SW 1271 (cell line): ENCODE measurements around the gene GPM6B.

Experiments used
- DNase-seq, 2 experiments: peaks; one replicate each; lab custom pipeline; 2025; lab: John Stamatoyannopoulos, UW

The GPM6B gene, protein sequence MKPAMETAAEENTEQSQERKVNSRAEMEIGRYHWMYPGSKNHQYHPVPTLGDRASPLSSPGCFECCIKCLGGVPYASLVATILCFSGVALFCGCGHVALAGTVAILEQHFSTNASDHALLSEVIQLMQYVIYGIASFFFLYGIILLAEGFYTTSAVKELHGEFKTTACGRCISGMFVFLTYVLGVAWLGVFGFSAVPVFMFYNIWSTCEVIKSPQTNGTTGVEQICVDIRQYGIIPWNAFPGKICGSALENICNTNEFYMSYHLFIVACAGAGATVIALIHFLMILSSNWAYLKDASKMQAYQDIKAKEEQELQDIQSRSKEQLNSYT

DNA sequence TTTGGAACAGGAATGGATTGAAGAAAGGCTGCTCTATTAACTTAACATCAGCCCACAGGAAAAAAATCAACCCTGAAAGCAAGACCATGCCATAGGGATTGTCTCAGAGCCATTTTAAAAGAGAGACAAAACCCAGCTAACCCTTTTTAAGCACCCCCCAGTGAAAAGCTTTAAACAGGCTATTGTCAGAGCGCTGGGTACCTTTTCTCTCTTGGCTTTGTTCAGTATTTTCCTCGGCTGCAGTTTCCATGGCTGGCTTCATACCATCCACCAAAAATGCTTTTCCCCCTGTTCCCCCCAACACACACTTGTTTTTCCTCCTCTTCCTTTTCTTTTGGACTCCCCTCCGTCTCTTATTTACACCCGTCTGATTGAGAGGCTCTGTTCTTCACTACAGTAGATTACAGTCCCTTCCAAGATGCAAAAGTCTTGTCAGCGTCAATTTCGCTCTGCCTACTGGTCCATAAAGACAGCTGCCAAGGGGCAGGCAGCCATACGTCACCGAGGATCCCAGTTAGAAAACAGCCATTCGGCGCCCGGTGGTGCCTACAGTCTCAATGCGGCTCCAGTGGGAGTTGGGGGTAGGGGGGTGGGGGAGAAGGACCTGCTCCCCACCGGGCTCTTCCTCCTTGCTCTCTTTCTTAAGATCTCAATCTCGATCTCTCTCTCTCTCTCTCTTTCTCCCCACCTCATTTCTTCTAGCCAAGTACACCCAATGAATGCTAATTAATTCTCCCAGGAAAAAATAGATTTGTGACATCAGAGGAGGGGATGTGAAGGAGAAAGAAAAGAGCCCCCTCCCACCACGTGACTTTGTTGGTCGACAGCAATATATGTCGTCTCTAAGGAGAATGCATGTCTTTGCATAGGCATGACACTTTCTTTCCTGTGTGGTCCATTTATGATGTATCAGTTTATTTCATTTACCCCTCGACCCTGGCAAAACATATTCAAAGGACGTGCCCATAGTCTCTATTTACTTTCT, at the start of gene GPM6B:
Gene GPM6B, minus strand, starts transcription at position 451 of the 985 bp plus-strand sequence. Its CDS starts 189 bp downstream, at position 262.
- no peak for DNase-seq

GRCh38 chrX:13864264-13864663, 47.4 kb upstream of the GPM6B start:
- no peak for DNase-seq

DNA sequence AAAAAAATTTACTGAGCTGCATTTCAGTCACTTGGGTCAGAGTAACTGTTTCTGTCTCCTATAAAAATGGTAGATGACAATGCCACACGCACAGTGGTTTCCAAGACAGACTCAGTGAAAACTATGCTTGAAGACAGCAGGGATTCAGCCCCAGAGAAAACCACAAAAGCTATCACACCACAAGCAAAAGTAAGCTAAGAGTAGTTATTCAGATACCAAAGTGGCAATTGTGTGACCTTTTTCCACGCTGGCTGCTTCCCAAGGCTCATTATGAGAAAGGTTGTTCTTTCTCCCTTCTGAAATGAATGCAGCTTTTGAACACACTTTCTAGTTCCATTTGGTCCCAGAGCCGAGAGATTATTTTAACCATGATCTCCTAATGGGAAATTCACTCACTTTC, 46.4 kb upstream of the GPM6B start:
- no peak for DNase-seq

DNA sequence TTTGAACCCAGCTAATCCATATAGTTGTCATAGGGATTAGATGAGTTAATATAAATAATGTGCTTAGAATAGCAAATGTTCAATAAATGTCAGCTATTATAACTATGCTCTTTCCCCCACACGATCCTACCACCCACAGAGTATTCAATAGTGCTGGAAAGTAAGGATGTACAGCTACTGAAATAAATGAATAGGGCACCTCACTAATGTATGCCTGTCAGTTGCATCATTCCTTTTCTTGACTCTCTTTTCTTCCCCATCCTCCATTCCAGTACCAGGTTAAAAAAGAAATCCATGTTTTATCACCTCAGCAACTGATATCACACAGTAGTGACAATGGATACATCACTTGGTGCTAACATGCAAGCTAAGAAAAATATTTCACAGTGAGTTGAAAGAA, 42.8 kb upstream of the GPM6B start:
- no peak for DNase-seq

GRCh38 chrX:13857804-13858203, 40.9 kb upstream of the GPM6B start:
- DNase-seq = no peak

GRCh38 chrX:13855689-13856450, 39.0 kb upstream of the GPM6B start:
- DNase-seq = no peak

GRCh38 chrX:13854003-13854402, 37.1 kb upstream of the GPM6B start:
- DNase-seq = no peak

- DNase-seq = no peak
These were observed 35.3 kb upstream of the GPM6B start for GRCh38 chrX:13852001-13852695.

GRCh38 chrX:13845721-13846378, 29.0 kb upstream of the GPM6B start:
- no peak for DNase-seq

- DNase-seq = no peak
These were observed 26.3 kb upstream of the GPM6B start for GRCh38 chrX:13843150-13843721.

- no peak for DNase-seq
These were observed 23.2 kb upstream of the GPM6B start for GRCh38 chrX:13840121-13840520.

DNA sequence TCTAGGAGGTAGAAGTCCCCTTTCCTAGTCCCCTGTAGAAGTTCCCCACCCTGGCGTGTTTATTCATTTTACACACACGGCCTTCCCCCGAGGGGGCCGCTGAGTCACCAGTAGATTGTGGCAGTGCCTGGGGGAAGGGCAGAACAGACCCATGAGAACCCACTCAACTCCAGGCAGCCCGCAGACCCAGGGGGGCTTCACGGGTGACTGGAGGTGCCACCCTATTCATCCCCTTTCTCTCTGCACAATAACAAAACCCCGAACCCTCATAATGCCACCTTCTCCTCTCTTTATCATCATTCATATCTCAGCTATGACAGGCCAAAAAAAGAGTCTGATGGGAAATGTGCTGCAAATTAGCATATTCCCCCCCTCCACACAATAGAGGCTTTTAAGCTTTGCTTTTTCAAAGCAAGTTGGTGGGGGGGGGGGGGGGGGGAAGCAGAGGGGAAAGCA, 20.4 kb upstream of the GPM6B start:
- DNase-seq = no peak

DNA sequence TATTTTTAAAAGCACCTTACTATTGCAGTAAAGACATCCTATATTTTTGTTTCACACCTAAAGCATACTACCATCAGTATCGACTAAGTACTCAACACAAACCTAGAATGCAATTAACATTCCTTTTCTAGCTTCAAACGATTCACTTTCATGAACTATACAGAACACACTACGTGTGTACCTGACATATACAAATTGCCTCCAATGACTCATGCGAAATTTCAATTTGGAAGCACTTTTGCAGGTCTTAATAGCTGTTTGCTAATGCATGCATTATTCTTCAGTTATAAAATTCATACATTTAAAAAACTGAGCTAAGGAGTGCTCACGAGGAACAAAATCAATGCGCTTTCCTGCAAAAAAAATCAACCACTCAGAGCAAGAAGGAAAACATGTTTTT, 19.7 kb upstream of the GPM6B start:
- DNase-seq = no peak

DNA sequence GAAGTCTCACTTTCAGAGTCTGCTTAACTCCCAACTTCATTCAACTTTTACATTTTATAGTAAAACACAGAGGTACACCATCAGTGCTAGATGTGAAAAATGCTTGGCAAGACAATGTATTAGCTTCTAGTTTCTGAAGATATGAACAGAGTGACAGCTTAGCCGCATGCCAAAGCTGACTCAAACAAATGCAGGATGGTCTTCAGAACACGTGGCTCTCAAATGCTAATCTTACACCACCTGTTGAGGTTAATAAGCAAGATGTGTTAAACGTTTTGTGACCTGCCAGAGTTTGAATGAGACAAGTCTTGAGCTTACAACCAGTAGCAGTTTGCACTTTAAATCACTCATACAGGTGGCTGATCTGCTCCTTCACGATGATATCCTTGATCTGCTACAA, 18.9 kb upstream of the GPM6B start:
- DNase-seq = no peak

DNA sequence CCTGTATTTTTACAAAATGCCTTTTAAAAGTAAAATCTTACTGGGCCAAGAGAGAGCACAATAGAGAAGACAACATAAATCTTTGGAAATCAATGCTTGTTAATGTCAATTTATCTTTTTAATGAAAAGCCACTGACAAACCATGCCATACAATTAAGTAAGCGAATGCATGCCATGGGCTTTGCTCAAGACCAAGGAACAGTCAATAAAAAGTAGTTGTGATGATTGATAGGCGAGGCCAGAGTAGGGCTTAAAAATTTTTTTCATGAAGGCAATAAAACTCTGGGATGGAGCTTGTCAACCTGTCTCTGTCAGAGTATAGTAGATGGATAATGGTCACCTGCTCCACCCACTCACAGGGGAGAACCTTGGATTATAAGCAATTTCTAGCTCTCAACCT, 17.5 kb upstream of the GPM6B start:
- DNase-seq = no peak

DNA sequence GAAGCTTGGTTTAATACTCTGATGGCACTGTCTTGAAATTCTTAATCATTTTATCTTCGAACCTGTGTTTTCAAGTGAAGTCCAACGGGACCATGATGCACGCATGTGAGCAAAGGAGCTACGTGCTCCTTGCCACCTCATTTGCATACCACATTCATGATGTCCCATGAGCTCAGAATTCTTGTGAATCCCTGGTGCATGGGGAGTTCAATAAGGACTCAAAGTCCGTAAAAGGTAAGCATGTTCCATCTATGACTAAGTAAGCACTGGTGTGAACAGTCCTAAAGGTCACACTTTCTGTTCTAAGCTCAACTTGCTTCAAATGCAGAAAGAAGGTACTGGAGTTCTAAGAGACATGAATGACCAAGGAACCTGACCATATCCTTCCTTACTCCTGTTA, 13.1 kb upstream of the GPM6B start:
- no peak for DNase-seq

GRCh38 chrX:13828392-13828791, 11.5 kb upstream of the GPM6B start:
- DNase-seq = no peak

DNA sequence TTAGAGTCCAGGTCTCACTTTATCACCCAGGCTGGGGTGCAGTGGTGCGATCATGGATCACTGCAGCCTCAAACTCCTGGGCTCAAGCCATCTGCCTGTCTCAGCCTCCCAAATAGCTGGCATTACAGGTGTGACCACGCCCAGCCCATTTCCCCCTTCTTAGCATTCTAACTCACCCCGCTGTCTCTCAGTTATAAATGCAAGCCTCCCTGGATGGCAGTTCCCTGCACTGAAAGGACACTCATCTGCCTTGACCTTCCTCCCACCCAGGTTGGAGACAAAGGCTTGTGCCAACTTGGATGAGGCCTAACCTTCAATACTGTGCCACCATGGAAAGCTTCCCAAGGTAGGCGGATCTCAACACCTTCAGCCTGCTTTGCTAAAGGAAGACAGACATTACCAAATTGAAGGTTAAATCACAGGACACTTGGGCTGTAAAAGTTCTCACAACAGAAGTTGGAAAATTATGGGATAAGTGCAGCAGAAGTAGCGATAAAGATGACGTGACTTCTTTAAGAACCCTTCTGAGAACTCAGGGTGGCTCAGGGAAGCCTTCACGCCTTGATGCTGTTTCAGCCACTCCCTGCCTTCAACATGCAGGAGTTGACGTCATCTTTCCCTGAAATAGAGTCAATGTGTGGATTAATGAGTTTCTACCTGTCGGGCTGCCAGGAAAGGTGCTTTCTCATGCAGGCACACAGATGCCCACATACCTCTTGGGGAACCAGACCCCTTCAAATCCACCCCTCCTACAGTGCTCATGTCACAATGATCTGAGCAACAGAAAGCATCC, 10.6 kb upstream of the GPM6B start:
- DNase-seq = no peak

DNA sequence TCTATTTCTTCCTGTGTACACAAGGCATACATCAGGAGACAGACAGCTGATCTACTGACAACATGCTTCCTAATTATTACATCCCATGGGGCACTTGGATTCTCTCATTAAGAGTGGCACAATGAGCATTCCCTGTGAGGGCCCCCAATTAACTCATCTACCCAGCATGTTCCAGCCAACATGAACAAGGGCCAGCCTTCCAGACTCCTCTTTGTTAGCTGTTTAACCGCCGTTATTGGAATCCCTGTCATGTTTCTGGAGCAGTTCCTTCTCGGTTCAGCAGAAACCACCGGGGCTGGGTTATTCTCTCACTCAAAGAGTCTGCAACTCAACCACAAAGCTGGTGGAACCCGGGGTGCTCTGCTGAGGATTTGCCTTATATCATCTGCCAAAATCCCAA, 9.9 kb upstream of the GPM6B start:
- DNase-seq = no peak
